SKM-1 treated with dmso at 0.1 percent for 144 hours (cell line): ENCODE results near the gene P2RY4.
"Not testable (repeated sequence)": the region's sequence is repeated elsewhere in the genome, so short reads cannot be mapped to it uniquely, and the experiment has no call there.

Experiments
- DNase-seq: peaks from one replicate; lab custom pipeline; 2025; ENCODE audit not compliant: unreplicated experiment; lab: John Stamatoyannopoulos, UW

Gene P2RY4

DNA sequence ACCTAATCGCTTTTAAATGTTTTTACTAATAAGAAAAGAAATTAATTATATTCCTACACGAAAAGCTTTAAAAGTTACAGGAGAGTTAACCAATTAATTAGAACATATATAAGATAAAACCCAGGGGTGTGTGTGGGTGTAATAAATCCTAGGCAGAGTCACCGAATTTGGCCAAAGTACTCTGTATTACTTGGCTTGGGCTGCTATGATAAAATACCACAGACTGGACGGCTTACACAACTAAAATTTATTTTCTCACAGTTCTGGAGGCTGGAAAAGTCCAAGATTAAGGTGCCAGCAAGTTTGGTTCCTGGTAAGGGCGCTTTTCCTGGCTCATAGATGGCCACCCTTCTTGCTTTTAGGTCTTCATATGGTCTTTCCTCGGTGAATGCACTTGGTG lies 15.1 kb downstream of the P2RY4 start:
- no peak for DNase-seq

DNA sequence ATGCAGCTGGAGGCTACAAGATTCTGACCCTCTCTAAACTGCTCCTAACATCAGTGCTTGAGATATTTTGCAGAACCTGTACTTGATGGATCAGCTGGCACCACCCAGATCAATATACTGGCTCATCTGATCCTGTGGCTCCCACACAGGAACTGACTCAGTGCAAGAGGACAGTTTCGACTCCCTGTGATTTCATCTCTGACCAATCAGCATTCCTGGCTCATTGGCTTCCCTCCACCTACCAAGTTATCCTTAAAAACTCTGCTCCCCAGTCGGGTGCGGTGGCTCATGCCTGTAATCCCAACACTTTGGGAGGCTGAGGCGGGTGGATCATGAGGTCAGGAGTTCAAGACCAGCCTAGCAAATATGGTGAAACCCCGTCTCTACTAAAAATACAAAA lies 16.4 kb downstream of the P2RY4 start:
- not testable (repeated sequence) for DNase-seq

DNA sequence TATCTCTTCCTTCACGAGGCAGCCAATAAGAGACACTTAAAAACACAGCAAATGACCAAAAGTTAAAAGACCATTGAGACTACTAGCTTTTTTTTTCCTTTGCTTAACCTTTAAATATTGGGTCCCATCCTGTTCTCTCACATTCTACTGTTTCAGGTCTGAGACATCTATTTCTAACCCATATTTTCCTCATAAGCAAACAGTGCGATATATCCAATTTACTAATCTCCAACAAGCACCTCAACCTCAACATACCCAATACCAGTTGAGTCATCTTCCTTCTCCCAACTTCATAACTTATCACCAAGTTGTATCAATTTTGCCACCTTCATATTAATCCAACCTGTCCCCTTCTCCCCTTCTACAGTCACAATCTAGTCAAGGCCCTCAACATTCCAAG lies 18.5 kb downstream of the P2RY4 start:
- DNase-seq: no peak

DNA sequence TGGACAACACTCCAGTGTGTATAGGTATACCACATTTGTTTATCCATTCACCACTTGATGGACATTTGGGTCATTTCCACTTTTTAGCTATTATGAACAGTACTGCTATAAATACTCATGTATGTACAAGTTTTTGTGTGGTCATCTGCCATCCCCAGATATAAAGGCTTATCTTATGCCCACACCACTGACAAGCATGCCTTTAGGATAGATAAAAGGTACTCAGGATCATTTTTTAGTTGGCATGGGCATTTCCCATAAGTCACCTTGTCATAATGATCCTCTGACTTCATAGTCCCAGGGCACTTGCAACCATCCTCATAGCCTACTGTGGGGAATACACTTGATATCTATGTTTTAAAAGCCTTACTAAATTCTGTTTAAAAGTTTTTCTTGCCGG lies 19.3 kb downstream of the P2RY4 start:
- DNase-seq: no peak

DNA sequence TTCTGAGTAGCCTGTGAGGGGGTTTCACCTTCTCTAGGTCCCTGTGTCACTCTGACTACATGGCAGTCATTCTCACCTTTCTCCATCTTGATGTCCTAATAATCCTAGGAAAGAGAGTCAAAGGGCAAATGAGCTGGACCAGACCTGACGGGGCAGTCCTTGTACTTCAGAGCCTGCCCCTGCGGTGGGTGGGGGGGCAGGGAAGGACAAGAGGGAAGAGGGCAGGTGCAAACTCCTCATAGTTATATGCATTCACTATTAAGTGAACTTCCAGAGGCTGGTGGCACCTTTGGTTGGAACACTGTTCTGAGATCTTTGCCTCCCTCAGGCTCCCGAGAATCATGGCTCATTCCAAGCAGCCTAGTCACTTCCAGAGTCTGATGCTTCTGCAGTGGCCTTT lies 25.6 kb downstream of the P2RY4 start, which contains the start of gene AWAT1:
TSS of gene AWAT1 (plus strand) at position 301 of the 400 bp plus-strand sequence. CDS start at position 342, 41 bp downstream.
- no peak for DNase-seq

DNA sequence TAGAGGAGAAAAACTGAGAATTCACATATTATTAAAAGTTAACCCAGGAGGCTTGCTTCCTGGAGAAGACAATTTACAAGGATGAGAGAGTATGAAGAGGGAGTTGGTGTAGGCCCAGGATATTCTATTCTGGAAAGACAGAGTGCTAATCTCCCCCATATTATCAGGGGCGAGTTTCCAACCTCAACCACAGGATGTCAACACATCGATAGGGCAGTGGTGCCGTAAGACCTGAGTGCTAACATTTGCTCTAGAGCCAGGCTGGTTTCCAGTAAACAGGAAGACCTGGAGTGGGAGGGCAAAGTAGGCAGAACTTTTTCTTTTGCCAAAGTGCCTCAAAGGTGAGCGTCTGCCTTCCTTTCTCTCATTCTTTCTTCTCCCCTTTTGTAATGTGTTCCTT lies 28.3 kb downstream of the P2RY4 start:
- no peak for DNase-seq

DNA sequence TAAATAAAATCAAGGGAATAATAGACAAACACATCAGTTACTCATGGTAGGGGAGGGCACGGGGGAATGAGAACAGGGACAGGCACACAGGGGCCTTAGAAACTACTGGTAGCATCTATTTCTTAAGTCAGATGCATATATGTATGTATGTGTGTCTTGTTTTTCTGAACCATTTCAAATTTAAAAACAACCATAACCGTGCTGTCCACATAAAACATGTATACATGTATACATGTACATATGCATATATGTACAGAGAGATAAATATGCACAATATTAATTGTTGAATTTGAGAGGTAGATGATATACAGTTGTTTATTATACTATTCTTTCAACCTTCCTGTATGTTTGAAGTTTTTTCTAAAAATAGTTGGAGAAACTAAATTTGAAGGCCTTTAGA lies 33.3 kb downstream of the P2RY4 start:
- DNase-seq: no peak

DNA sequence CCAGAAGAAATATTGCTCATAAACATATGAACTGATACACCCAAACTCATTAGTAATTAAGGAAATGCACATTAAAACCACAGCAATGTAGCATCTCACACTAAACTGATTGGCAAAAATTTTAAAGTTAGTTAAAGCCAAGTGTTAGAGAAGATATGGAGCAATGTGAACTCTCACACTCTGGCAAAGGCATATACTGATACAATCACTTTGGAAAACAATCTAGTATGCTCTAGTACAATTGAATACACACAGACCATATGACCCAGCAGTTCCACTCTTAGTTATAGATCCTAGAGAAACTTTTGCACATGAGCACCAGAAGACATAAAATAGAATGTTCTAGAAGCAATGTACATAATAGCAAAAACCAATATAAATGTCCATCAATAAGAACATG lies 34.0 kb downstream of the P2RY4 start:
- DNase-seq: no peak

DNA sequence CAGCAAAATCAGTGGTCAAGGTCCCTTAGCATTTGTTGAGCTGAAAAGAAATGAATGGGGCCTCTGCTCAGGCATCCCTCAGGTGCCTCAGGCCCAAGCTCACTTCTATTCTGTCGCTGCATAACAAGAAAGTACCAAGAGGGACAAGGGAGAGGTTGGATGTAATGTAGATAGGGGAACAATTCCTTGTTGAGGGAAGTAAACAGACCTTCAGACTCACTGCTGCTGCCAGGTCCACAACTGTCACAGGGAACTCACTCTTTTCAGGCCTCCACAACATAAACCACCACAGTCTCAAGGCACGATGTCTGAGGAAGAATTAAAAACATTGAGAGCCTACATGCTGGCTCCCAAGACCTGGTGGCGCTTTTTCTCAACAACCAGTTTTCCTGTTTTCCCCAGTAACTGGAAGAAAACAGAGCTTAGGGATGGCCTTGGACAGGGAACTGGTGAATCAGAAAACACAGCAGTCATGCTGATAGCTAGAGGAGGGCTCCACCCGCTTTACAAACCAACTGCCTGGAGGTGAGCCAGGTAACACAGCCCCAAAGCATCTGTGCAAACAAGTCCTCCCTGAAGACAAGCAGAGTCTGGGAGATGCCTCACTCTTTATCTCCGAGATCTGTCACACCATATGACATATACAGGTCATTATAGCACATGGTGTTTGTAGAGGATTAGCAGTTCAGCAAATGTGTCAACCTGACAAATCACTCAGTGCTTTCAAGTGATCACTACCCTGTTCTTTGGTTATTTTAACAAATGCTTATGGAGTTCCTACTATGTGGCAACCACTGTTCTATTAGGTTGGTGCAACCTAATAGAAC lies 39.9 kb downstream of the P2RY4 start:
- DNase-seq: no peak

DNA sequence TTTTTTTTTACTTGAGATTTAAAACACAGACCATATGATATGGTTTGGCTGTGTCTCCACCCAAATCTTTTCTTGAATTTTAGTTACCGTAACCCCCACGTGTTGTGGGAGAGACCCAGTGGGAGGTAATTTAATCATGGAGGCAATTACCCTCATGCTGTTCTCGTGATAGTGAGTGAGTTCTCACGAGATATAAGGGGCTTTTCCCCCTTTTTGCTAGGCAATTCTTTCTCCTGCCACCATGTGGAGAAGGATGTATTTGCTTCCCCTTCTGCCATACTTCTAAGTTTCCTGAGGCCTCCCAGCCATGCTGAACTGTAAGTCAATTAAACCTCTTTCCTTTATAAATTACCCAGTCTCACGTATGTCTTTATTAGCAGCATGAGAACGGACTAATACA lies 50.4 kb downstream of the P2RY4 start:
- DNase-seq: not testable (repeated sequence)

DNA sequence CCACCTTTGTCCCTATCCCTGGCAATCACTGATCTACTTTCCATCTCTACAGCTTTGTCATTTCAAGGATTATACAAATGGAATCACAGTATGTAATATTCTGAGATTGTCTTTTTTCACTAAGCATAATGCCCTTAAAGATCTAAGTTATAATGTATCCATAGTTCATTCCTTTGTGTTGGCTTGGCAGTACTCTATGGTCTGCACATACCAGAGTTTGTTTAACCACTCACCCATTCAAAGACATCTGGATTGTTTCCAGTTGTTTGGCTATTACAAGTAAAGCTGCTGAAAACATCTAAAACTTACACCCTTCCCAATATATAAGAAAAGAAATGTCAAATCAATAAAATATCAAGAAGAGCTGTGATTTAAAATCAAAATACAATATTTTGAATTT lies 51.5 kb downstream of the P2RY4 start:
- no peak for DNase-seq
